MCF 10A (cell line): Measurements from ENCODE around the gene KLHDC10. TPM values are rescaled to one million over a fixed set of nuclear protein-coding genes. Genes with fewer than 3 reads are reported as not detected.
"Not testable (repeated sequence)": the region's sequence is repeated elsewhere in the genome, so short reads cannot be mapped to it uniquely, and the experiment has no call there.

Experiments used
- BruUV-seq: library from RNA; stranded (reverse); fragments of 400-500 nt; replicated peaks from 2 replicates; lab custom pipeline; 2021; lab: Mats Ljungman, UMichigan
- CTCF ChIA-PET: fragments of 300-600 bp; sonication (Branson Sonifier 250); formaldehyde crosslinking; extraction: SDS; loops from one replicate; lab custom pipeline; 2021; ENCODE audit warnings: antibody characterized with exemption, inconsistent platforms; lab: Yijun Ruan, JAX
- POLR2A ChIA-PET: fragments of 300-600, 350-650 bp; sonication (Branson Sonifier 250); formaldehyde crosslinking; extraction: SDS; loops from one replicate; lab custom pipeline; 2020; ENCODE audit warnings: antibody characterized with exemption, inconsistent platforms; lab: Yijun Ruan, JAX
- DNase-seq: peaks from one replicate; pipeline ENCODE4 v3.0.0-alpha.2; 2018; ENCODE audit not compliant: unreplicated experiment
- H3K27ac Mint-ChIP-seq: one replicate; pipeline ENCODE4 v1.8.0; 2022; ENCODE audit warnings: mild to moderate bottlenecking, low read depth, mixed read lengths; ENCODE audit not compliant: unreplicated experiment
- H3K27me3 Mint-ChIP-seq: one replicate; pipeline ENCODE4 v1.8.0; 2022; ENCODE audit warnings: mixed read lengths; ENCODE audit not compliant: insufficient read depth, unreplicated experiment
- H3K36me3 Mint-ChIP-seq: one replicate; pipeline ENCODE4 v1.8.0; 2022; ENCODE audit warnings: mild to moderate bottlenecking, moderate library complexity, mixed read lengths; ENCODE audit not compliant: insufficient read depth, unreplicated experiment
- H3K4me1 Mint-ChIP-seq: one replicate; pipeline ENCODE4 v1.8.0; 2022; ENCODE audit warnings: mixed read lengths; ENCODE audit not compliant: insufficient read depth, unreplicated experiment
- H3K4me3 Mint-ChIP-seq: one replicate; pipeline ENCODE4 v1.8.0; 2022; ENCODE audit warnings: mild to moderate bottlenecking, moderate library complexity, mixed read lengths; ENCODE audit not compliant: unreplicated experiment
- H3K9me3 Mint-ChIP-seq: one replicate; pipeline ENCODE4 v1.8.0; 2022; ENCODE audit warnings: mixed read lengths; ENCODE audit not compliant: unreplicated experiment
- intact Hi-C: fragments of 100-400 bp; cut with micrococcal nuclease; formaldehyde crosslinking; loops from 2 replicates; pipeline ENCODE4 v1.14.1; 2022
- total RNA-seq: library from RNA; stranded (reverse); gene quantifications from 2 replicates; pipeline ENCODE4 v1.2.3, GENCODE V29; 2022
- TF ChIP-seq, protein P1 (sequence below): fragments of 200-600 bp; IDR thresholded peaks from one replicate; pipeline ENCODE4 v1.8.0; 2022; ENCODE audit warnings: antibody characterized with exemption, mild to moderate bottlenecking; ENCODE audit not compliant: unreplicated experiment

Gene KLHDC10
- total RNA-seq, 1 experiment from 2014 or later: 25.8 TPM

GRCh38 chr7:130112662-130113425 is 42.5 kb downstream of the KLHDC10 start:
- Mint-ChIP-seq H3K9me3 (peaks cover 6% of the 10 kb centered on the region), H3K27ac (no peak overlapping the region), H3K27me3 (no peaks in the 10 kb centered on the region), H3K4me1 (no peaks in the 10 kb centered on the region), H3K4me3 (no peak overlapping the region), H3K36me3 (no peaks in the 10 kb centered on the region)
- CTCF ChIA-PET: interaction anchor here (0.7 kb wide), 1 partner anchor 9 kb away, joined by 5 read pairs; no protein-coding TSS in a partner anchor
- DNase-seq: no peak
- TF ChIP-seq, protein P1, sequence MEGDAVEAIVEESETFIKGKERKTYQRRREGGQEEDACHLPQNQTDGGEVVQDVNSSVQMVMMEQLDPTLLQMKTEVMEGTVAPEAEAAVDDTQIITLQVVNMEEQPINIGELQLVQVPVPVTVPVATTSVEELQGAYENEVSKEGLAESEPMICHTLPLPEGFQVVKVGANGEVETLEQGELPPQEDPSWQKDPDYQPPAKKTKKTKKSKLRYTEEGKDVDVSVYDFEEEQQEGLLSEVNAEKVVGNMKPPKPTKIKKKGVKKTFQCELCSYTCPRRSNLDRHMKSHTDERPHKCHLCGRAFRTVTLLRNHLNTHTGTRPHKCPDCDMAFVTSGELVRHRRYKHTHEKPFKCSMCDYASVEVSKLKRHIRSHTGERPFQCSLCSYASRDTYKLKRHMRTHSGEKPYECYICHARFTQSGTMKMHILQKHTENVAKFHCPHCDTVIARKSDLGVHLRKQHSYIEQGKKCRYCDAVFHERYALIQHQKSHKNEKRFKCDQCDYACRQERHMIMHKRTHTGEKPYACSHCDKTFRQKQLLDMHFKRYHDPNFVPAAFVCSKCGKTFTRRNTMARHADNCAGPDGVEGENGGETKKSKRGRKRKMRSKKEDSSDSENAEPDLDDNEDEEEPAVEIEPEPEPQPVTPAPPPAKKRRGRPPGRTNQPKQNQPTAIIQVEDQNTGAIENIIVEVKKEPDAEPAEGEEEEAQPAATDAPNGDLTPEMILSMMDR: no peak
- BruUV-seq: no TSS peak
- intact Hi-C loops: no loop called here
- POLR2A ChIA-PET: no interaction called here

- H3K36me3 Mint-ChIP-seq, CTCF ChIA-PET, H3K27ac Mint-ChIP-seq, H3K4me3 Mint-ChIP-seq, H3K9me3 Mint-ChIP-seq, intact Hi-C loops, DNase-seq, H3K4me1 Mint-ChIP-seq, H3K27me3 Mint-ChIP-seq, BruUV-seq: not testable (repeated sequence)
- POLR2A ChIA-PET: interaction anchor here (0.6 kb wide), 1 partner anchor 595 kb away, joined by 3 read pairs; no protein-coding TSS in a partner anchor
Measured at GRCh38 chr7:130113426-130113805, 43.1 kb downstream of the KLHDC10 start.

- no peaks in the 10 kb centered on the region for H3K4me1 Mint-ChIP-seq
- no peaks in the 10 kb centered on the region for H3K27me3 Mint-ChIP-seq
- H3K27ac Mint-ChIP-seq: no peak overlapping the region
- TF ChIP-seq, protein P1: no peak
- no TSS peak for BruUV-seq
- ChIA-PET POLR2A (interaction anchor here (0.6 to 1.9 kb wide), 2 partner anchors 44 to 594 kb away, joined by 3 to 4 read pairs; partner anchors contain the start of gene KLHDC10), CTCF (interaction anchor here (0.6 to 1.0 kb wide), 2 partner anchors 25 to 29 kb away, joined by 3 to 4 read pairs; no protein-coding TSS in a partner anchor)
- no peak overlapping the region for H3K4me3 Mint-ChIP-seq
- H3K36me3 Mint-ChIP-seq: no peaks in the 10 kb centered on the region
- peaks cover 6% of the 10 kb centered on the region for H3K9me3 Mint-ChIP-seq
- DNase-seq: no peak
- intact Hi-C loops: no loop called here
Measured at GRCh38 chr7:130113887-130114286, 43.6 kb downstream of the KLHDC10 start.

DNA sequence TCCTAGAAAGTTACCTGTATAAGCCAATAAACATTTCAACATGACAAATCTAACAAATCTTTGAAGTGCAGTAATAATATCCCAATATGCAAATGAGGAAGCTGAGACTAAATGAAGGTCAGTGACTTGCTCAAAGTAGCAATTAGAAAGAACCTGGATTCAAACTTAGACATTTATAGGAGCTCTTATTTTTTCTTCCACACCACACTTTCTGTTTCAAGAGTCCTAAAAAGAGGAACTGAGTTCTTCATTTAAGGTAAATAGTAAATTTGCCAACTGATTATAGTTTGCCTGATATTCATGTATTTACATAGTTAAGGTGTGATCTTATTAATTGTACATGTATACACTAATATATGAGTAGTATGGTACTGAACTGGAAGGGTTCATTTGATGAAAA is 44.0 kb downstream of the KLHDC10 start:
- no peaks in the 10 kb centered on the region for H3K4me1 Mint-ChIP-seq
- BruUV-seq: no TSS peak
- POLR2A ChIA-PET: interaction anchor here (1.0 to 1.9 kb wide), 2 partner anchors 44 to 178 kb away, joined by 3 to 4 read pairs; partner anchors contain the start of genes CPA4 and KLHDC10
- DNase-seq: no peak
- no peaks in the 10 kb centered on the region for H3K27me3 Mint-ChIP-seq
- H3K36me3 Mint-ChIP-seq: no peaks in the 10 kb centered on the region
- CTCF ChIA-PET: interaction anchor here (0.6 to 1.0 kb wide), 2 partner anchors 26 to 30 kb away, joined by 3 to 4 read pairs; no protein-coding TSS in a partner anchor
- no peak overlapping the region for H3K4me3 Mint-ChIP-seq
- intact Hi-C loops: no loop called here
- TF ChIP-seq, protein P1: no peak
- H3K9me3 Mint-ChIP-seq: peaks cover 6% of the 10 kb centered on the region
- H3K27ac Mint-ChIP-seq: no peak overlapping the region
